ENCODE data around the gene GOLGA8B.
"Not testable (repeated sequence)": the region's sequence is repeated elsewhere in the genome, so short reads cannot be mapped to it uniquely, and the experiment has no call there.

GOLGA8B gene

GRCh38 chr15:34594361-34594760 lies 10.9 kb upstream of the GOLGA8B start:
- DNase-seq, result no peak

- no peak for DNase-seq
Measured at GRCh38 chr15:34591306-34591705, 7.9 kb upstream of the GOLGA8B start.

GRCh38 chr15:34588046-34588674 lies 4.7 kb upstream of the GOLGA8B start:
- DNase-seq, result peak; percentile 77

- DNase-seq, result not testable (repeated sequence)
Measured at GRCh38 chr15:34585966-34586365, 2.5 kb upstream of the GOLGA8B start.

- DNase-seq, result no peak
Measured at GRCh38 chr15:34584996-34585395, 1.5 kb upstream of the GOLGA8B start.

- no peak for DNase-seq
Measured at GRCh38 chr15:34584330-34584668, 848 bp upstream of the GOLGA8B start.

GRCh38 chr15:34582461-34583371 lies 735 bp downstream of the GOLGA8B start:
- peak; percentile 35 for DNase-seq

GRCh38 chr15:34581687-34582460 lies 1.6 kb downstream of the GOLGA8B start:
- DNase-seq, result not testable (repeated sequence)

GRCh38 chr15:34581043-34581365 lies 2.4 kb downstream of the GOLGA8B start:
- no peak for DNase-seq

GRCh38 chr15:34580251-34581042 lies 3.0 kb downstream of the GOLGA8B start:
- not testable (repeated sequence) for DNase-seq

GRCh38 chr15:34578283-34578674 lies 5.2 kb downstream of the GOLGA8B start:
- DNase-seq, result no peak

GRCh38 chr15:34577658-34578282 lies 5.7 kb downstream of the GOLGA8B start:
- DNase-seq, result not testable (repeated sequence)

GRCh38 chr15:34575035-34575434 lies 8.4 kb downstream of the GOLGA8B start:
- not testable (repeated sequence) for DNase-seq

GRCh38 chr15:34572921-34573320 lies 10.5 kb downstream of the GOLGA8B start:
- not testable (repeated sequence) for DNase-seq

- DNase-seq, result not testable (repeated sequence)
Measured at GRCh38 chr15:34572019-34572641, 11.3 kb downstream of the GOLGA8B start.

GRCh38 chr15:34569670-34570396 lies 13.6 kb downstream of the GOLGA8B start:
- DNase-seq, result not testable (repeated sequence)

- not testable (repeated sequence) for DNase-seq
Measured at GRCh38 chr15:34567174-34567573, 16.3 kb downstream of the GOLGA8B start.

- DNase-seq, result not testable (repeated sequence)
Measured at GRCh38 chr15:34564711-34565110, 18.7 kb downstream of the GOLGA8B start.

GRCh38 chr15:34560814-34561213 lies 22.6 kb downstream of the GOLGA8B start:
- DNase-seq, result not testable (repeated sequence)

- DNase-seq, result not testable (repeated sequence)
Measured at GRCh38 chr15:34559764-34560163, 23.7 kb downstream of the GOLGA8B start.

- DNase-seq, result not testable (repeated sequence)
Measured at GRCh38 chr15:34555162-34555561, 28.3 kb downstream of the GOLGA8B start.

Data from CD4-positive, alpha-beta T cell treated with Interleukin-21 for 1 hour (primary cell).